Dermis microvascular lymphatic vessel endothelial cell (primary cell): ENCODE measurements around the gene PI4KA. TPM values are rescaled to one million over a fixed set of nuclear protein-coding genes. Genes with fewer than 3 reads are reported as not detected.
"Not testable (repeated sequence)": the region's sequence is repeated elsewhere in the genome, so short reads cannot be mapped to it uniquely, and the experiment has no call there.

Experiments
- DNase-seq, 2 donors: peaks; one replicate each; pipeline versions ENCODE4 v3.0.0 to v3.0.0-alpha.2; 2010; ENCODE audit warnings: low read depth in 2 of 2
- total RNA-seq: library from RNA; depleted of rRNA; stranded (reverse); fragments of >200 nt; gene quantifications from 2 replicates; pipeline ENCODE4 v1.2.1, GENCODE V29; 2014

PI4KA gene
- total RNA-seq, 1 donor from 2014 or later, result 19.8 TPM

- DNase-seq, result not testable (repeated sequence)
Measured at GRCh38 chr22:20668769-20669168, 189.8 kb downstream of the PI4KA start.

GRCh38 chr22:20668226-20668625 is 190.4 kb downstream of the PI4KA start:
- DNase-seq, result not testable (repeated sequence)

- not testable (repeated sequence) for DNase-seq
Measured at GRCh38 chr22:20667548-20667947, 191.1 kb downstream of the PI4KA start.

GRCh38 chr22:20666560-20666959 is 192.1 kb downstream of the PI4KA start:
- DNase-seq, result no peak

- no peak for DNase-seq
Measured at GRCh38 chr22:20664594-20664959, 194.0 kb downstream of the PI4KA start.

GRCh38 chr22:20663941-20664593 is 194.5 kb downstream of the PI4KA start:
- no peak for DNase-seq

GRCh38 chr22:20663137-20663828 is 195.3 kb downstream of the PI4KA start:
- no peak for DNase-seq

GRCh38 chr22:20662524-20663036 is 196.0 kb downstream of the PI4KA start:
- DNase-seq, result not testable (repeated sequence)

- no peak for DNase-seq
Measured at GRCh38 chr22:20661473-20661872, 197.1 kb downstream of the PI4KA start.

GRCh38 chr22:20660441-20661054 is 198.1 kb downstream of the PI4KA start:
- DNase-seq, result no peak

GRCh38 chr22:20659920-20660319 is 198.7 kb downstream of the PI4KA start:
- DNase-seq, result no peak

- no peak for DNase-seq
Measured at GRCh38 chr22:20659258-20659657, 199.4 kb downstream of the PI4KA start.

GRCh38 chr22:20658433-20659222 is 200.0 kb downstream of the PI4KA start:
- DNase-seq, result no peak

- DNase-seq, result no peak
Measured at GRCh38 chr22:20657963-20658362, 200.6 kb downstream of the PI4KA start.

Other genes starting within 250 kb of the PI4KA start
- gene SERPIND1, start 84.7 kb downstream of the PI4KA start, total RNA-seq, result under 0.01 TPM in 1 of 2 replicates, not detected in the other
- 6.9 and 8.2 TPM in 2 replicates for gene SNAP29, start 196 bp upstream of the PI4KA start, total RNA-seq
- gene CRKL, start 58.6 kb upstream of the PI4KA start, total RNA-seq, result 33.5 and 40.6 TPM in 2 replicates
- gene AIFM3, start 108.4 kb upstream of the PI4KA start, total RNA-seq, result under 0.01 and 0.13 TPM in 2 replicates
- gene LZTR1, start 123.5 kb upstream of the PI4KA start, total RNA-seq, result 38.4 and 48.8 TPM in 2 replicates
- 11.0 and 14.8 TPM in 2 replicates for gene THAP7, start 143.3 kb upstream of the PI4KA start, total RNA-seq
- under 0.01 TPM in 1 of 2 replicates, not detected in the other for gene P2RX6, start 156.4 kb upstream of the PI4KA start, total RNA-seq
- gene SLC7A4, start 173.8 kb upstream of the PI4KA start, total RNA-seq, result not detected in 2 replicates
- not detected in 2 replicates for gene LRRC74B, start 187.1 kb upstream of the PI4KA start, total RNA-seq